Natural killer cell (primary cell): ENCODE results near the gene NELL2. TPM values are rescaled to one million over a fixed set of nuclear protein-coding genes. Genes with fewer than 3 reads are reported as not detected.
A peak's percentile ranks its signal among the peaks of the same experiment; 100 is the strongest.

Experiments
- ATAC-seq, 3 donors: fragments of 150-1000 bp in 2 of 3; fragments of 200-7000 bp in 1 of 3; cut with Tn5 transposase; 1 replicate in 1 of 3; 2 replicates in 2 of 3; pipeline ENCODE4 v1.10.0; 2021; ENCODE audit warnings: mild to moderate bottlenecking in 2 of 3, moderate library complexity in 2 of 3
- DNase-seq, 2 donors: peaks; one replicate each; pipeline versions ENCODE4 v3.0.0 to v3.0.0-alpha.2; 2013 to 2021; ENCODE audit warnings: mixed read lengths in 1 of 2
- H3K27ac ChIP-seq: one replicate; pipeline ENCODE4 v1.5.1; 2013; ENCODE audit warnings: mild to moderate bottlenecking, low read length
- H3K27me3 ChIP-seq: one replicate; pipeline ENCODE4 v1.6.1; 2013; ENCODE audit warnings: low read length; ENCODE audit not compliant: control insufficient read depth, insufficient read depth
- H3K36me3 ChIP-seq: one replicate; pipeline ENCODE4 v1.6.1; 2013; ENCODE audit warnings: low read length; ENCODE audit not compliant: control insufficient read depth, insufficient read depth
- H3K4me1 ChIP-seq: one replicate; pipeline ENCODE4 v1.6.1; 2013; ENCODE audit warnings: low read length; ENCODE audit not compliant: control insufficient read depth, insufficient read depth
- H3K4me3 ChIP-seq: one replicate; pipeline ENCODE4 v1.5.1; 2013; ENCODE audit warnings: low read length
- H3K9me3 ChIP-seq: one replicate; pipeline ENCODE4 v1.6.1; 2013; ENCODE audit warnings: low read length; ENCODE audit not compliant: control insufficient read depth, insufficient read depth
- H3K27ac Mint-ChIP-seq, 2 donors: one replicate each; pipeline ENCODE4 v1.8.0; 2022; ENCODE audit warnings: mild to moderate bottlenecking in 2 of 2, mixed read lengths in 2 of 2, moderate library complexity in 1 of 2
- H3K27me3 Mint-ChIP-seq, 2 donors: one replicate each; pipeline ENCODE4 v1.8.0; 2022; ENCODE audit warnings: low read depth in 2 of 2, mixed read lengths in 2 of 2
- H3K36me3 Mint-ChIP-seq: one replicate; pipeline ENCODE4 v1.8.0; 2022; ENCODE audit warnings: mixed read lengths
- H3K4me1 Mint-ChIP-seq, 2 donors: one replicate each; pipeline ENCODE4 v1.8.0; 2022; ENCODE audit warnings: mixed read lengths in 2 of 2
- H3K4me3 Mint-ChIP-seq: one replicate; pipeline ENCODE4 v1.8.0; 2022; ENCODE audit warnings: mild to moderate bottlenecking, moderate library complexity, mixed read lengths
- H3K9me3 Mint-ChIP-seq, 2 donors: one replicate each; pipeline ENCODE4 v1.8.0; 2022; ENCODE audit warnings: mixed read lengths in 2 of 2
- WGBS: methylation state at CpG from one replicate; pipeline ENCODE4 v1.1.7; 2013; ENCODE audit warnings: missing lambda C conversion rate; ENCODE audit not compliant: insufficient coverage; 5-methylcytosine and 5-hydroxymethylcytosine counted together
- intact Hi-C: fragments of 100-400 bp; cut with micrococcal nuclease; formaldehyde crosslinking; loops from one replicate; pipeline ENCODE4 v1.14.2; 2022
- total RNA-seq, 4 donors: library from RNA; stranded (reverse); fragments of 120-200 nt in 1 of 4; gene quantifications; one replicate each; pipeline versions ENCODE4 v1.2.3 to v1.2.4, GENCODE V29; 2013 to 2022
- TF ChIP-seq, protein P1 (sequence below): fragments of 200-600 bp; IDR thresholded peaks from one replicate; pipeline ENCODE4 v1.8.0; 2022; ENCODE audit warnings: antibody characterized with exemption

NELL2 gene
- total RNA-seq, 3 donors from 2014 or later (not counting 1 experiment from before 2014, with no cell fraction given), result 5.8 to 15.3 (median 14.0) TPM

DNA sequence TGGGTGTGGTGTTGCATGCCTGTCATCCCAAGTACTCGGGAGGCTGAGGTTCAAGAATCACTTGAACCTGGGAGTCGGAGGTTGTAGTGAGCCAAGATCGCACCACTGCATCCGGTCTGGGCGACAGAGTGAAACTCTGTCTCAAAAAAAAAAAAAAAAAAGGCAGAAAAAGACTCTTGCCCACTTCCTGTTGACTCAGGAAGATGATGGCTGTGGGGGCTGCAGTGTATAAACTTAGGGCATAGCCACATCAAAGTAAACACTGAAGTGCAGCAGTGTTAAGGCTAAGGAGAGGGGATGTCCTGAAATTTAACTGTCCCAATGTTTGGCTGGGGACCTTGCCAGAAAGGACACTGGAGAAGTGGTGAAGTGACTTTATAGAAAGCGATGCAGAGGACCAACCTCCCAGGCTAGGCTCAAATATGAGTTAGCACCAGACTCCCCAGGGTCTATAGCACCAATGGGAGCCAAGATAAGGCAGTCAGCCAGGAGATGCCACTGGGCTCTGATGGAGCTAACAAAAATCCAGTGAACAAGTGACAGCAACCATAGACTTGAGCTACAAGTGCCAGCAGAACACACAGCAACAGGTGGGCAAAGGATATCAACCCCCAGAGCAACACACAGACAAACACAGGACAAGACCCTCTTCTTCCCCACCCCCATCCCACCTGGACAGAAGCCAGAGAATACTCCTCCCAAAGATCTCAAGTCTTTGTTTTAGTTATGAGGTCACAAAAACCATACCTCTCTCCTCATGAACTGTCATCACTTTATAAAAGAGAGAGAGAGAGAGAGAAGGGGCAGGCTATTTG is 28.0 kb downstream of the NELL2 start:
- 43% methylated on average over 6 of the region's 6 CpGs for WGBS
- Histone ChIP-seq H3K4me1 (peaks cover 25% of the 10 kb centered on the region), H3K9me3 (no peaks in the 10 kb centered on the region), H3K36me3 (no peaks in the 10 kb centered on the region), H3K4me3 (no peak overlapping the region), H3K27me3 (no peaks in the 10 kb centered on the region), H3K27ac (peak overlapping the region; percentile 79)
- TF ChIP-seq, protein P1, sequence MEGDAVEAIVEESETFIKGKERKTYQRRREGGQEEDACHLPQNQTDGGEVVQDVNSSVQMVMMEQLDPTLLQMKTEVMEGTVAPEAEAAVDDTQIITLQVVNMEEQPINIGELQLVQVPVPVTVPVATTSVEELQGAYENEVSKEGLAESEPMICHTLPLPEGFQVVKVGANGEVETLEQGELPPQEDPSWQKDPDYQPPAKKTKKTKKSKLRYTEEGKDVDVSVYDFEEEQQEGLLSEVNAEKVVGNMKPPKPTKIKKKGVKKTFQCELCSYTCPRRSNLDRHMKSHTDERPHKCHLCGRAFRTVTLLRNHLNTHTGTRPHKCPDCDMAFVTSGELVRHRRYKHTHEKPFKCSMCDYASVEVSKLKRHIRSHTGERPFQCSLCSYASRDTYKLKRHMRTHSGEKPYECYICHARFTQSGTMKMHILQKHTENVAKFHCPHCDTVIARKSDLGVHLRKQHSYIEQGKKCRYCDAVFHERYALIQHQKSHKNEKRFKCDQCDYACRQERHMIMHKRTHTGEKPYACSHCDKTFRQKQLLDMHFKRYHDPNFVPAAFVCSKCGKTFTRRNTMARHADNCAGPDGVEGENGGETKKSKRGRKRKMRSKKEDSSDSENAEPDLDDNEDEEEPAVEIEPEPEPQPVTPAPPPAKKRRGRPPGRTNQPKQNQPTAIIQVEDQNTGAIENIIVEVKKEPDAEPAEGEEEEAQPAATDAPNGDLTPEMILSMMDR, result no peak
- H3K27me3 Mint-ChIP-seq, result peaks cover 3 to 10% of the 10 kb centered on the region in 2 donors
- peaks cover 19 to 27% of the 10 kb centered on the region in 2 donors for H3K4me1 Mint-ChIP-seq
- ATAC-seq (peak; percentile 83 to 91 (median 87)), DNase-seq (peak; percentile 17 to 90)
- intact Hi-C loops, result no loop called here
- no peaks in the 10 kb centered on the region for H3K36me3 Mint-ChIP-seq
- H3K27ac Mint-ChIP-seq, result peak overlapping the region; percentile 83 to 89
- H3K4me3 Mint-ChIP-seq, result peak overlapping the region; percentile 78
- H3K9me3 Mint-ChIP-seq, result peaks cover 0 to 2% of the 10 kb centered on the region in 2 donors

DNA sequence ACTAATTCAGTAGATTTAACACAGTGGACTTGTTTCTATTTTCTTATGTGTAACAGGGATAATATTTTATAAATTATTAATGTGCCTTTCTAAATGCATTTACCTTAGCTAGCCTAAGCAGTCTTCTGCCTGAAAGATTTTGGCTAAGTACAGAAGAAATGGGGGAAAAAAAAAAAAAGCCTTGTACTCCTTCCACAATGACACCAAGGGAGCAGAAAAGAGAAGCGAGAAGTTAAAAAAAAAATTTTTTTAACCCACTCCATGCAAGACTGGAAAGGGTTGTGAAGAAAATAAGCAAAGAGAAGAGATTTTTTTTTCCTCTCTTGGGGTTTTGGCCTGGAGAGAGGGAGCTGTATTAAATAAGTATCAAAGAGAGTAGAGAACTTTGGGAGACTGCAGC is 28.7 kb downstream of the NELL2 start:
- TF ChIP-seq, protein P1, result no peak
- no peak for DNase-seq
- Mint-ChIP-seq H3K9me3 (peaks cover 0 to 2% of the 10 kb centered on the region in 2 donors), H3K27ac (peak overlapping the region; percentile 83 to 89), H3K27me3 (peaks cover 3 to 8% of the 10 kb centered on the region in 2 donors), H3K4me3 (peak overlapping the region; percentile 78), H3K36me3 (no peaks in the 10 kb centered on the region), H3K4me1 (peaks cover 19 to 27% of the 10 kb centered on the region in 2 donors)
- peak overlapping the region; percentile 79 for H3K27ac ChIP-seq
- WGBS, result no CpG with 5 or more reads among the region's 1 CpG
- no peaks in the 10 kb centered on the region for H3K9me3 ChIP-seq
- no peaks in the 10 kb centered on the region for H3K36me3 ChIP-seq
- peaks cover 25% of the 10 kb centered on the region for H3K4me1 ChIP-seq
- peak in 1 of 3 donors; percentile 20 for ATAC-seq
- H3K27me3 ChIP-seq, result no peaks in the 10 kb centered on the region
- H3K4me3 ChIP-seq, result peak overlapping the region; percentile 5
- intact Hi-C loops, result no loop called here

GRCh38 chr12:44846826-44847225 is 29.3 kb downstream of the NELL2 start:
- Histone ChIP-seq H3K36me3 (no peaks in the 10 kb centered on the region), H3K4me3 (no peak overlapping the region), H3K27me3 (no peaks in the 10 kb centered on the region), H3K4me1 (peaks cover 25% of the 10 kb centered on the region), H3K27ac (peak overlapping the region; percentile 3), H3K9me3 (no peaks in the 10 kb centered on the region)
- WGBS, result no CpG with 5 or more reads among the region's 1 CpG
- ATAC-seq, result no peak
- peak in 1 of 2 donors; percentile 19 for DNase-seq
- peaks cover 19 to 27% of the 10 kb centered on the region in 2 donors for H3K4me1 Mint-ChIP-seq
- intact Hi-C loops, result no loop called here
- peaks cover 2 to 3% of the 10 kb centered on the region in 2 donors for H3K27me3 Mint-ChIP-seq
- H3K36me3 Mint-ChIP-seq, result no peaks in the 10 kb centered on the region
- TF ChIP-seq, protein P1, result no peak
- peaks cover 0 to 2% of the 10 kb centered on the region in 2 donors for H3K9me3 Mint-ChIP-seq
- H3K27ac Mint-ChIP-seq, result peak overlapping the region in 1 of 2 donors; percentile 29
- H3K4me3 Mint-ChIP-seq, result no peak overlapping the region
